ENCODE measurements around the gene ANKRD44. TPM values are rescaled to one million over a fixed set of nuclear protein-coding genes. Genes with fewer than 3 reads are reported as not detected.

ANKRD44 gene
- total RNA-seq, 4 donors from 2014 or later: 24.4 to 51.8 (median 35.7) TPM

- WGBS, 2 donors (ENCODE audit: low coverage in 1 of 2): 76 to 91% methylated on average over 4 to 6 of the region's 6 CpGs
- Histone ChIP-seq H3K9me3 (no peaks in the 10 kb centered on the region), H3K27ac (peak overlapping the region in 3 of 4 donors; percentile 10 to 47 (median 26)), H3K4me1 (peaks cover 0 to 67% (median 12%) of the 10 kb centered on the region in 3 donors), H3K27me3 (no peaks in the 10 kb centered on the region), H3K4me3 (no peak overlapping the region), H3K36me3 (no peaks in the 10 kb centered on the region)
- TF ChIP-seq POLR2A (IDR thresholded peaks at IDR 0.05) (no peak), EP300 (IDR thresholded peaks at IDR 0.05) (no peak), POLR2AphosphoS5 (IDR thresholded peaks at IDR 0.05) (no peak)
- TF ChIP-seq, protein P1, sequence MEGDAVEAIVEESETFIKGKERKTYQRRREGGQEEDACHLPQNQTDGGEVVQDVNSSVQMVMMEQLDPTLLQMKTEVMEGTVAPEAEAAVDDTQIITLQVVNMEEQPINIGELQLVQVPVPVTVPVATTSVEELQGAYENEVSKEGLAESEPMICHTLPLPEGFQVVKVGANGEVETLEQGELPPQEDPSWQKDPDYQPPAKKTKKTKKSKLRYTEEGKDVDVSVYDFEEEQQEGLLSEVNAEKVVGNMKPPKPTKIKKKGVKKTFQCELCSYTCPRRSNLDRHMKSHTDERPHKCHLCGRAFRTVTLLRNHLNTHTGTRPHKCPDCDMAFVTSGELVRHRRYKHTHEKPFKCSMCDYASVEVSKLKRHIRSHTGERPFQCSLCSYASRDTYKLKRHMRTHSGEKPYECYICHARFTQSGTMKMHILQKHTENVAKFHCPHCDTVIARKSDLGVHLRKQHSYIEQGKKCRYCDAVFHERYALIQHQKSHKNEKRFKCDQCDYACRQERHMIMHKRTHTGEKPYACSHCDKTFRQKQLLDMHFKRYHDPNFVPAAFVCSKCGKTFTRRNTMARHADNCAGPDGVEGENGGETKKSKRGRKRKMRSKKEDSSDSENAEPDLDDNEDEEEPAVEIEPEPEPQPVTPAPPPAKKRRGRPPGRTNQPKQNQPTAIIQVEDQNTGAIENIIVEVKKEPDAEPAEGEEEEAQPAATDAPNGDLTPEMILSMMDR (IDR thresholded peaks at IDR 0.05): no peak
- ATAC-seq: no peak
Observed at GRCh38 chr2:197209742-197210408, 100.7 kb downstream of the ANKRD44 start.

GRCh38 chr2:197209246-197209645 lies 101.3 kb downstream of the ANKRD44 start:
- Histone ChIP-seq H3K27me3 (no peaks in the 10 kb centered on the region), H3K4me3 (no peak overlapping the region), H3K9me3 (no peaks in the 10 kb centered on the region), H3K27ac (peak overlapping the region in 2 of 4 donors; percentile 18 to 47), H3K36me3 (no peaks in the 10 kb centered on the region), H3K4me1 (peaks cover 0 to 73% (median 12%) of the 10 kb centered on the region in 3 donors)
- 63 to 83% methylated on average over 2 of the region's 2 CpGs for WGBS, 2 donors (ENCODE audit: low coverage in 1 of 2)
- no peak for ATAC-seq
- TF ChIP-seq POLR2A (IDR thresholded peaks at IDR 0.05): no peak
- TF ChIP-seq EP300 (IDR thresholded peaks at IDR 0.05): no peak
- TF ChIP-seq POLR2AphosphoS5 (IDR thresholded peaks at IDR 0.05): no peak
- TF ChIP-seq, protein P1 (IDR thresholded peaks at IDR 0.05): no peak

GRCh38 chr2:197208841-197209240 lies 101.7 kb downstream of the ANKRD44 start:
- peaks cover 0 to 76% (median 12%) of the 10 kb centered on the region in 3 donors for H3K4me1 ChIP-seq
- H3K4me3 ChIP-seq: no peak overlapping the region
- no peaks in the 10 kb centered on the region for H3K27me3 ChIP-seq
- no peak for ATAC-seq
- H3K9me3 ChIP-seq: no peaks in the 10 kb centered on the region
- WGBS, 2 donors (ENCODE audit: low coverage in 1 of 2): 30 to 31% methylated on average over 3 of the region's 3 CpGs
- TF ChIP-seq POLR2A (IDR thresholded peaks at IDR 0.05) (no peak), EP300 (IDR thresholded peaks at IDR 0.05) (no peak), POLR2AphosphoS5 (IDR thresholded peaks at IDR 0.05) (no peak)
- TF ChIP-seq, protein P1 (IDR thresholded peaks at IDR 0.05): no peak
- no peaks in the 10 kb centered on the region for H3K36me3 ChIP-seq
- peak overlapping the region in 2 of 4 donors; percentile 18 to 47 for H3K27ac ChIP-seq

- WGBS, 2 donors (ENCODE audit: low coverage in 1 of 2): 0 to 81% methylated on average over 1 to 5 of the region's 6 CpGs
- Histone ChIP-seq H3K4me3 (no peak overlapping the region), H3K9me3 (no peaks in the 10 kb centered on the region), H3K4me1 (peaks cover 0 to 72% (median 12%) of the 10 kb centered on the region in 3 donors), H3K27me3 (no peaks in the 10 kb centered on the region), H3K36me3 (no peaks in the 10 kb centered on the region), H3K27ac (peak overlapping the region in 1 of 4 donors; percentile 47)
- ATAC-seq: no peak
- TF ChIP-seq, protein P1 (IDR thresholded peaks at IDR 0.05): no peak
- no peak for TF ChIP-seq EP300 (IDR thresholded peaks at IDR 0.05)
- no peak for TF ChIP-seq POLR2AphosphoS5 (IDR thresholded peaks at IDR 0.05)
- TF ChIP-seq POLR2A (IDR thresholded peaks at IDR 0.05): no peak
Observed at GRCh38 chr2:197208024-197208423, 102.6 kb downstream of the ANKRD44 start.

DNA sequence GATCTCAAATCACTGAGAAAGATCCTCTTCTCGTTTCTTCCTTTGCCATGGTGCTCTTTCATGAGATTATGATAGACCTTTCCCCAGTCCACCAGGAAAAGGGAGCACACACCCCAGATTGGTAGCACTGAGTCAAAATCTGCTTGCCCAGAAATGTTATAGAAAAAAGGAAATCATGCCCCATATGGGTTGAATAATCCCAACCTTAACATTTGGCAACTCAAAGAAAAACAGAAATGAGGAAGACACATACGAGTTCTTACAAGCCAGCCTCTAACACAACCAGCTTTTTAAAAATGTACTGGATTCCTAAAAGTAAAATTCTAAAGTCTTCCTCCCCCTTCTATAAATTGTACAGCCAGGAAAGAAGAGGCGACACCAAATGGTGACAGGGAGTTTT lies 103.0 kb downstream of the ANKRD44 start:
- H3K4me1 ChIP-seq: peaks cover 0 to 67% (median 12%) of the 10 kb centered on the region in 3 donors
- no peak overlapping the region for H3K4me3 ChIP-seq
- ATAC-seq: no peak
- H3K27ac ChIP-seq: peak overlapping the region in 2 of 4 donors; percentile 4 to 47
- no peaks in the 10 kb centered on the region for H3K9me3 ChIP-seq
- H3K36me3 ChIP-seq: no peaks in the 10 kb centered on the region
- WGBS, 2 donors (ENCODE audit: low coverage in 1 of 2): 80 to 93% methylated on average over 3 of the region's 3 CpGs
- no peak for TF ChIP-seq POLR2AphosphoS5 (IDR thresholded peaks at IDR 0.05)
- no peaks in the 10 kb centered on the region for H3K27me3 ChIP-seq

Data from gastroesophageal sphincter (tissue), 4 donors.